ENCODE measurements around the gene ZC3H12D. TPM values are rescaled to one million over a fixed set of nuclear protein-coding genes. Genes with fewer than 3 reads are reported as not detected.

ZC3H12D gene
- total and polyA plus RNA-seq, 2 of the 8 experiments (the other 6 are each of a cell fraction or from before 2014, with no cell fraction given), result 0.05 to 0.07 TPM

DNA sequence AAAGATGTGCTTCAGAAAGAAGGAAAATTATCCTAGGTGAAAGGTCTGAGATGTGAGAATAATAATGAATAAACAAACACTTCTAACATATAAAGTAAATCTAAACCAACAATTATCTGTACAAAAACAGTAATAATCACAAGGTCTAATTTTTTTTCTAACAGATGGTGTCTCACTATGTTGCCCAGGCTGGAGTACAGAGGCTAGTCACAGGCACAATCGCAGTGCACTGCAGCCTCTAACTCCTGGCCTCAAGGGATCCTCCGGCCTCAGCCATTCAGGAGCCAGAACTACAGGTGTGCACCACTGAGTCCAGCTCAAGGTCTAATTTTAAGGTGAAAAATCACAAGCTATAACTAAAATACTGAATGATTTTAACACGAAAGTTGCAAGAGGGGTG lies 17.0 kb upstream of the ZC3H12D start (continued):
- TF ChIP-seq TEAD4 (IDR thresholded peaks at IDR 0.05; ENCODE audit: low read depth, low read length) (no peak), ZNF274 (IDR thresholded peaks at IDR 0.05; ENCODE audit: borderline replicate concordance, extremely low read depth, low read length) (no peak), CTBP2 (IDR thresholded peaks at IDR 0.05; ENCODE audit: borderline replicate concordance, insufficient read depth, insufficient read length, low read length) (no peak), CREB1 (IDR thresholded peaks at IDR 0.05) (no peak), EP300 (IDR thresholded peaks at IDR 0.05; ENCODE audit: borderline replicate concordance in 1 of 2, low read depth in 2 of 2, low read length in 2 of 2) (no peak)
